Upper lobe of right lung (tissue), 1 donor: ENCODE results near the gene OSBPL10. TPM values are rescaled to one million over a fixed set of nuclear protein-coding genes. Genes with fewer than 3 reads are reported as not detected.

ENCODE experiments used
- ATAC-seq: fragments of 200-7000 bp; cut with Tn5 transposase; one replicate; pipeline ENCODE4 v1.9.1; 2020; ENCODE audit warnings: mild to moderate bottlenecking, moderate library complexity
- DNase-seq: peaks from one replicate; pipeline ENCODE4 v3.0.0-alpha.2; 2020
- H3K27ac ChIP-seq: fragments of 200-600 bp; one replicate; pipeline ENCODE4 v1.8.0; 2022
- H3K27me3 ChIP-seq: fragments of 200-600 bp; one replicate; pipeline ENCODE4 v1.8.0; 2022; ENCODE audit warnings: mild to moderate bottlenecking
- H3K36me3 ChIP-seq: fragments of 200-600 bp; one replicate; pipeline ENCODE4 v1.8.0; 2022
- H3K4me1 ChIP-seq: fragments of 200-600 bp; one replicate; pipeline ENCODE4 v1.8.0; 2022
- H3K4me3 ChIP-seq: fragments of 200-600 bp; one replicate; pipeline ENCODE4 v1.8.0; 2022; ENCODE audit warnings: mild to moderate bottlenecking
- H3K9me3 ChIP-seq: fragments of 200-600 bp; one replicate; pipeline ENCODE4 v1.8.0; 2022
- intact Hi-C: fragments of 100-400 bp; cut with DNase I; formaldehyde crosslinking; loops from one replicate; pipeline ENCODE4 v1.11.0; 2022
- total RNA-seq: library from RNA; stranded (reverse); fragmentation: NEBNext Ultra II Directional; extraction: Animal tissue kit (Norgen Biotek cat#: 25700); gene quantifications from one replicate; pipeline ENCODE4 v1.2.1, GENCODE V29; 2021
- TF ChIP-seq, protein P1 (sequence below): fragments of 200-600 bp; IDR thresholded peaks from one replicate; pipeline ENCODE4 v1.8.0; 2022; ENCODE audit warnings: antibody characterized with exemption
- donor health status: DM: no; HTN: yes; CAD: no; lungs with severe emphysema.

OSBPL10 gene
- total RNA-seq, 1 donor from 2014 or later = 30.8 TPM

DNA sequence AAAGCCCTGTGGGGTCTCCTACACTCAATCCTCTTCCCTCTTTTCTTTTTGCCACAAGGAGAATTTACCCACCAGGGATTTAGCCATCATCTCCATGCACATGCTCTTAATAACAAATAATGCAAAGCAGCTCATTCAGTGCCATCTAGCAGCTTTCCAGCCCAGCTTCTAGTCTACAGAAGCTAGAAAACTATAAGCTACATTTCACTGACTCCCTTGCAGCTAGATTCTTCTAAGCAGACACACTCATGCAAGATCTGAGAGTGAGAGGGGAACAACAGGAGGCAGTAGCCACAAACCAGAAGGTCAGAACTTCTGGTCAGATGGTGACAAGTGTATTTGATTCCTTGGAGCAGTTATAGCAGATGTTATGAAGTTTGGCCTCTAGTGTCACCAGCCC is 25.5 kb downstream of the OSBPL10 start:
- H3K36me3 ChIP-seq = no peaks in the 10 kb centered on the region
- no peak for DNase-seq
- TF ChIP-seq, protein P1, sequence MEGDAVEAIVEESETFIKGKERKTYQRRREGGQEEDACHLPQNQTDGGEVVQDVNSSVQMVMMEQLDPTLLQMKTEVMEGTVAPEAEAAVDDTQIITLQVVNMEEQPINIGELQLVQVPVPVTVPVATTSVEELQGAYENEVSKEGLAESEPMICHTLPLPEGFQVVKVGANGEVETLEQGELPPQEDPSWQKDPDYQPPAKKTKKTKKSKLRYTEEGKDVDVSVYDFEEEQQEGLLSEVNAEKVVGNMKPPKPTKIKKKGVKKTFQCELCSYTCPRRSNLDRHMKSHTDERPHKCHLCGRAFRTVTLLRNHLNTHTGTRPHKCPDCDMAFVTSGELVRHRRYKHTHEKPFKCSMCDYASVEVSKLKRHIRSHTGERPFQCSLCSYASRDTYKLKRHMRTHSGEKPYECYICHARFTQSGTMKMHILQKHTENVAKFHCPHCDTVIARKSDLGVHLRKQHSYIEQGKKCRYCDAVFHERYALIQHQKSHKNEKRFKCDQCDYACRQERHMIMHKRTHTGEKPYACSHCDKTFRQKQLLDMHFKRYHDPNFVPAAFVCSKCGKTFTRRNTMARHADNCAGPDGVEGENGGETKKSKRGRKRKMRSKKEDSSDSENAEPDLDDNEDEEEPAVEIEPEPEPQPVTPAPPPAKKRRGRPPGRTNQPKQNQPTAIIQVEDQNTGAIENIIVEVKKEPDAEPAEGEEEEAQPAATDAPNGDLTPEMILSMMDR = no peak
- H3K27ac ChIP-seq = no peak overlapping the region
- intact Hi-C loops = no loop called here
- no peak for ATAC-seq
- no peaks in the 10 kb centered on the region for H3K27me3 ChIP-seq
- H3K4me1 ChIP-seq = peaks cover 26% of the 10 kb centered on the region
- H3K4me3 ChIP-seq = no peak overlapping the region
- H3K9me3 ChIP-seq = no peaks in the 10 kb centered on the region

DNA sequence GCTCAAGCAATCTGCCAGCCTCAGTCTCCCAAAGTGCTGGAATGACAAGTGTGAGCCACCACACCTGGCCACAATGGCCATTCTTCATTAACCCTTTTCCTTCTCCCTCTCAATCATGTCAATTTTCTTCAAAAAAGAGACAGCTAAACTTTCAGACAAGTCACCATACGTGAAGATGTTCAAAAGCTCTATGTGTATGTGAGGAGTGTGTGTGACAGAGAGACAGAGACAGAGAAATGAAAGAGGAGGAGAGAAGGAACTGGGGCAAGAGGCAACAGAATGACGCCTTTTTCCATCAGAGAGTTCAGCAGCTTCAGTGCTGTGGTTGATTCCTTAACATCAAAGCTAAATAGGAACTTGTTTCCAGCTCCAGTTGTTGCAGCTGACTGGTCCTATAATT is 27.4 kb downstream of the OSBPL10 start:
- H3K27me3 ChIP-seq = no peaks in the 10 kb centered on the region
- TF ChIP-seq, protein P1 = no peak
- no peaks in the 10 kb centered on the region for H3K36me3 ChIP-seq
- no peak for DNase-seq
- no peak overlapping the region for H3K27ac ChIP-seq
- no peaks in the 10 kb centered on the region for H3K9me3 ChIP-seq
- H3K4me1 ChIP-seq = peaks cover 7% of the 10 kb centered on the region
- intact Hi-C loops = no loop called here
- ATAC-seq = no peak
- H3K4me3 ChIP-seq = no peak overlapping the region

DNA sequence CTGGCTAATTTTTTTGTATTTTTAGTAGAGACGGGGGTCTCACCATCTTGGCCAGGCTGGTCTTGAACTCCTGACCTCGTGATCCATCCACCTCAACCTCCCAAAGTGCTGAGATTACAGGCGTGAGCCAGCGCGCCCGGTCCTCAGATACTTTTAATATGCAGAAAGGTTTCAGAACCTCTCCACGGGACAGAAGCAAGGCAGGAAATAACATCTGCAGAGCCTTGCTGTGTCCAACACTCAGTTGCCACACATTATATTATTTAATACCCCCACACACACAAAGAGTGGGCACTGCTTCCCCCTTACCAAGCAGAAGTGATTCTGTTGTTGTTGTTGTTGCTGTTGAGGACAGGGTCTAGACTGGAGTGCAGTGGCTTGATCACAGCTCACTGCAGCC is 28.0 kb downstream of the OSBPL10 start:
- DNase-seq (no peak), ATAC-seq (no peak)
- Histone ChIP-seq H3K4me3 (no peak overlapping the region), H3K4me1 (peaks cover 2% of the 10 kb centered on the region), H3K27me3 (no peaks in the 10 kb centered on the region), H3K27ac (no peak overlapping the region), H3K36me3 (no peaks in the 10 kb centered on the region), H3K9me3 (no peaks in the 10 kb centered on the region)
- intact Hi-C loops = no loop called here
- TF ChIP-seq, protein P1 = no peak

DNA sequence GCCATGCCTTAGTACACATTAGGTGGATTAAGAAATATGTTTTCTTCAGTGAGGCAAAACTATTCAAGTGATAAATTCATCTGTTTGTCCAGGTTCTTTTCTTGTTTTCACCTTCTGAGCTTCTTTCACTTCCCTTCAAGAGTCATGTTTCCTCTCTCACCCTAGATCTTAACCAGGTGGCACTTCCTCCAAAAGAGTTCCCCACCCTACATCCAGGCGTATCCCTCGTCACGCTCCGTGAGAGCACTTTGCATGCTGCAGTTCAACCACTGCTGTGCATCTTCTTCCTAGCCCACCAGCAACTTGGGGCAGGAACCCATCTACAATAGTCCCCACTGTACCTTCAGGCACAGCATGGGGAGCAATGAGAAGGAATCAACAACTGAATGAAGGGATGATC is 28.9 kb downstream of the OSBPL10 start:
- Histone ChIP-seq H3K27me3 (no peaks in the 10 kb centered on the region), H3K4me3 (no peak overlapping the region), H3K27ac (no peak overlapping the region), H3K9me3 (no peaks in the 10 kb centered on the region), H3K36me3 (no peaks in the 10 kb centered on the region), H3K4me1 (no peaks in the 10 kb centered on the region)
- TF ChIP-seq, protein P1 = no peak
- no peak for ATAC-seq
- intact Hi-C loops = no loop called here
- DNase-seq = no peak

DNA sequence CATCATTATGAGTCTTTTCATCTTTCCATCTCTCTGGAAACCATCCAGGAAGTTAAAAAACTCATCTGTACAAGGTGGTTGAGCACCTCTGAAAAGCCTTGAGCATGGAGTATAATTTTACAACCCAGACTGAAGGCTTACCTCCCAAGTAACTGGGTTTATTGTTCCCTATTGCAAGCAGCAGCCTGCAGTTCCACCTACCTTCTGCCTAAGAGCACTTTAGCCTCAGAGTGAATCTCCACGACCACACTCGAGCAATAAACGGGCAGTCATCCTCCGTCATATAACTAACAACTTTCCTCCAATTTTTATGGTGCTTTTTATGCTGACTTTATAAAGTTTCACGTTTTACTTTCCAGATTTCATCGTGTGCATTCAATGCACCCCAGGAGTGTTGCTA is 32.8 kb downstream of the OSBPL10 start:
- no peaks in the 10 kb centered on the region for H3K9me3 ChIP-seq
- no peak for ATAC-seq
- H3K27ac ChIP-seq = no peak overlapping the region
- no peak for DNase-seq
- intact Hi-C loops = no loop called here
- TF ChIP-seq, protein P1 = no peak
- no peaks in the 10 kb centered on the region for H3K27me3 ChIP-seq
- no peaks in the 10 kb centered on the region for H3K36me3 ChIP-seq
- no peak overlapping the region for H3K4me3 ChIP-seq
- H3K4me1 ChIP-seq = no peaks in the 10 kb centered on the region

DNA sequence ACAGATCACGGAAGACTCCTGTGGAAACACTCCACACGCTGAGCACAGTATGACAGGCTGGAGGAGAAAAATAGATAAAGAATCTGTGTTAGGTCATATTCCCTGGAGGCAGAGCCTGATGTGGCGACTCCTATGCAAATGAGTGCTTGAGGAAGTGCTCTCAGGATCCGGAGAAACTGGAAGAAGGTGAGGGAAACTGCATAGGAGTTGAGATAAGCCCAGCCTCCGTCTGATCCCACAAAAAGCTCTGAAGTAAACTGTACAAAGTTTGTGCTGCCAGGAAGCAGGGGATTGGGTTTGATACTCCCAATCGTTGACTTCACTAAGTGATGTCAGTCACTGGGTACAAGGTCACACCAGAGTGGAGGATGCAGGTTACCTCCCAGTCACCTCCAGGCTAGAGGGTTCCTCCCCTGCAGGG is 33.4 kb downstream of the OSBPL10 start:
- H3K4me1 ChIP-seq = no peaks in the 10 kb centered on the region
- TF ChIP-seq, protein P1 = no peak
- intact Hi-C loops = no loop called here
- H3K27ac ChIP-seq = no peak overlapping the region
- no peaks in the 10 kb centered on the region for H3K27me3 ChIP-seq
- ATAC-seq = peak; percentile 16
- H3K9me3 ChIP-seq = no peaks in the 10 kb centered on the region
- H3K36me3 ChIP-seq = no peaks in the 10 kb centered on the region
- no peak overlapping the region for H3K4me3 ChIP-seq
- DNase-seq = no peak
